IgD-negative memory B cell (primary cell): ENCODE data around the gene OVCA2. TPM values are rescaled to one million over a fixed set of nuclear protein-coding genes. Genes with fewer than 3 reads are reported as not detected.
"Not testable (repeated sequence)": the region's sequence is repeated elsewhere in the genome, so short reads cannot be mapped to it uniquely, and the experiment has no call there.

ENCODE experiments used
- H3K27ac Mint-ChIP-seq, 3 donors: one replicate each; pipeline ENCODE4 v1.8.0; 2020 to 2022; ENCODE audit warnings: mild to moderate bottlenecking in 3 of 3, mixed read lengths in 3 of 3, moderate library complexity in 1 of 3
- H3K27me3 Mint-ChIP-seq: one replicate; pipeline ENCODE4 v1.8.0; 2021; ENCODE audit warnings: mixed read lengths
- H3K36me3 Mint-ChIP-seq: one replicate; pipeline ENCODE4 v1.8.0; 2020; ENCODE audit warnings: mild to moderate bottlenecking, mixed read lengths
- H3K4me1 Mint-ChIP-seq, 3 donors: one replicate each; pipeline ENCODE4 v1.8.0; 2020 to 2022; ENCODE audit warnings: mixed read lengths in 3 of 3, mild to moderate bottlenecking in 1 of 3
- H3K4me3 Mint-ChIP-seq, 4 donors: one replicate each; pipeline ENCODE4 v1.8.0; 2020 to 2022; ENCODE audit warnings: mild to moderate bottlenecking in 4 of 4, mixed read lengths in 4 of 4, moderate library complexity in 3 of 4
- H3K9me3 Mint-ChIP-seq, 3 donors: one replicate each; pipeline ENCODE4 v1.8.0; 2020 to 2021; ENCODE audit warnings: mixed read lengths in 3 of 3, mild to moderate bottlenecking in 1 of 3
- polyA plus RNA-seq: library from polyadenylated mRNA; unstranded; fragments of 300-500 nt; fragmentation: Illumina TruSeq; gene quantifications from one replicate; pipeline ENCODE4 v1.2.3, GENCODE V29; 2021

Gene OVCA2
- polyA plus RNA-seq, 1 donor from 2014 or later: 62.5 TPM

DNA sequence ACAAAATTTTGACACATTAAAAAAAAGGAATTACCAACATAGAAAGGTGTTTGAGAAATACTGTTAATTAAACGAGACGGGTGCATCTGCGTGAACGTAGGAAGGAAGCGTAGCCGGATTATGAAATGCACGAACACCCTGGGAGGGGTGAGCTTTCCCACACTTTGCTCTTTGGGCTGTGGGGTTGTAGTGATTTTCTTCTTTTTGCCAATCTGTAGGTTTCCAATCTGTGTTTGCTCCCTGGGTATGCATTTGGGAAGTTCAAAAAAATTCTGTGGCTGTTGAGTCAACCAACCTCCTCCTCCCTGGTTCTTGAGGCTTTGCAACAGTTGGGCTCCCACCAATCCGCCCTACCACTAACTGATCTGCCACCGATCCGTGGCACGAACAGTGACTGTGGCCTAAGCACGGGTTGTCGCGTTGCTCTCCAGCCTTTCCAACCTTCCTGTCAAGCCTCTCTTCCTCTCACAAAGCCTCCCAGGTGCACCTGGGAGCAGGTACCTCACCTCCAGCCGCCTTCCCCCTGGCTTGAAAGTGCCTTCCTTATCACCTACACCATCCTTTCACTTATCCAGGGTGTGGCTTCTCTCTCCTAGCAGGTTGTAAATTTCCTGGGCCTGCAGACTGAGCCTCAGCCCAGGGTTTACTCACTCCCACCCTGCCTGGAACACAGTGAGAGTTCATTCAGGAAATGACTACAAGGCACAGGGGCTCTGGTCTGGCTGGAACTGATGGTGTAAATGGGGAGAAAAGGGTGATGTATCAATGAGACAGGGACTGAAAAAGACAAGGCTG, 33.3 kb upstream of the OVCA2 start:
- Mint-ChIP-seq H3K36me3 (peaks cover 2% of the 10 kb centered on the region), H3K4me3 (no peak overlapping the region), H3K27me3 (peaks cover 18% of the 10 kb centered on the region), H3K4me1 (peaks cover 0 to 2% (median 0%) of the 10 kb centered on the region in 3 donors), H3K27ac (peak overlapping the region in 1 of 3 donors; percentile 48), H3K9me3 (peaks cover 0 to 1% (median 0%) of the 10 kb centered on the region in 3 donors)

DNA sequence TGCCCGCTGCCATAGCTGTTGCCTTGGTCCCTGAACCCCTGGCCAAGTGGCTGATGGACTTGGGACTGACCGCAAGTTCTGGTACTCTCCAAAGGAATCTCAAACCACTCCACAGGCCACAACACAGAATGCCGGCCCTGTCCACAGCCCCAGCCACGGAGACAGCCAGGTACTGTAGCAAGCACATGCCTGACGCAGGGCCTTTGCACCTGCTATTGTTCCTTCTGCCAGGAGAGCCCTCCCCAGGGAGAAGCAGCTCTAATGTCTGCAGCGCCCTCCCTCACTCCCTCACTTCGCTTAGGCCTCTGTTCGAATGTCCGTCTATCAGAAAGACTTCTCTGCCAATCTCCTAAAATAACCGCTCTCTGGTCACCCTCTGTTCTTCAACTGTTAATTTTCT, 32.1 kb upstream of the OVCA2 start:
- H3K27ac Mint-ChIP-seq: no peak overlapping the region
- H3K27me3 Mint-ChIP-seq: peaks cover 22% of the 10 kb centered on the region
- no peak overlapping the region for H3K4me3 Mint-ChIP-seq
- peaks cover 0 to 1% (median 0%) of the 10 kb centered on the region in 3 donors for H3K9me3 Mint-ChIP-seq
- H3K36me3 Mint-ChIP-seq: peaks cover 2% of the 10 kb centered on the region
- peaks cover 0 to 2% (median 0%) of the 10 kb centered on the region in 3 donors for H3K4me1 Mint-ChIP-seq

DNA sequence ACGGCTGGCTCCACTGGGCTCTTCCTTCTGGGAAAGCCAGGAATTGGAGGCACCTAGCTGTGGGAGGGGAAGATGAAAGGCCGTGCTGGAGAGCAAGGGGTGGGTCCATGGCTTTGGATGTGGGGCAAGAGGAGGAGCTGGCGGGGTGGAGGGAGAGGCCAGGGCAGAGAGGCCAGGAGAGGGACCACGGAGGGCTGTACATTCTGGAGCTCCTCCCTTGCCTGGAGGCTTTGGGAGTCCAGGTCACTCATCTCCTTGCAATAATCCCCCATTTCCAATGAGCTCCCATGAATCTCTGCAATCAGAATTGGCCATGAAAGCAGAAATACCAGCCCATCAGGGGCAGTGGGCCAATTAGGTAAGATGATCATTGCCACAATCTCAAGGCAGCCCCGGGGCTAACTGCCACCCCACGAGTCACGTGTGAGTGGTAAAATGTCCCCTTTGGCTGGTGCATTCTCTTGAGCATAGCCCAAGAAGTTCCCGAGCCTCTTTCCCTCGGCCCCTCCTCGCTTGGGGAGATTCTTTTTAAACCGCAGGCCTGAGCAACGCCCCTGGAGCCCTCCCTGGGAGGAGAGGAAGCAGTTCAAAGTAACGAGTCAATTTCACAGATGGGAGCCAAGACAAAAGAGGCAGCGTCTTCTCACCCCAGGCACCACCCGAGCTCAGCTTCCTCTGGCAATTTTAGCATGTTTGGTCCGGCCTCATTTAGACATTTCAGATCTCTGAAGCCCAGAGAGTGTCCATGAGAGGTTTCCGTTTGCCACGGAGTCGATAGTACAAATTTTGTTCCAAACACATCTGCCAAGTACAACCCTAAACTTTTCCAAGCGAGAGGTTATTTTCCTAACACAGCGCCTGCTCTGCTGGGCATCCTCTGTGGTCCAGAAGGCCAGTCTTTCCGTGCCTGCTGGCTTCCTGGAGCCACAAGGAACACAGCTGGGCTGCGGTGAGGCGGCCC, 30.1 kb upstream of the OVCA2 start:
- H3K4me1 Mint-ChIP-seq: peaks cover 0 to 2% (median 0%) of the 10 kb centered on the region in 3 donors
- H3K4me3 Mint-ChIP-seq: no peak overlapping the region
- H3K27ac Mint-ChIP-seq: peak overlapping the region in 1 of 3 donors; percentile 43
- peaks cover 2% of the 10 kb centered on the region for H3K36me3 Mint-ChIP-seq
- peaks cover 0 to 1% (median 0%) of the 10 kb centered on the region in 3 donors for H3K9me3 Mint-ChIP-seq
- peaks cover 25% of the 10 kb centered on the region for H3K27me3 Mint-ChIP-seq

DNA sequence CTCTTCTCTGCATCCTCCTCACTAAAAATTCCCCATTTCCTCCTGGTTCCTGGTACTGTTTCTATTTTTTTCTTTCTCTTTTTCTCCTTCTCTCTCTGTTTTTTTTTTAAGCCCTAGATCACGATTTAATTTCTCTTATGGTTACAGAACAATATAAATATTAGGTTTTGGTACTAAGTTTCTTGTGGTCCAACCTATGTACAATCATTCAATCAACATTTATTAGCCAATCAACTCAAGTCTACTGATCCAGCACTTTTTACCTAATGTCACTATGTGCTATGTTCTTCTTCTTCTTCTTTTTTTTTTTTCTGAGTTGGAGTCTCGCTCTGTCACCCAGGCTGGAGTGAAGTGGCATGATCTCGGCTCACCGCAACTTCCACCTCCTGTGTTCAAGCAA, 29.3 kb upstream of the OVCA2 start:
- Mint-ChIP-seq H3K36me3 (peaks cover 2% of the 10 kb centered on the region), H3K4me3 (no peak overlapping the region), H3K27ac (peak overlapping the region in 2 of 3 donors; percentile 46 to 93), H3K4me1 (peaks cover 0 to 2% (median 0%) of the 10 kb centered on the region in 3 donors), H3K9me3 (peaks cover 0 to 1% (median 0%) of the 10 kb centered on the region in 3 donors), H3K27me3 (peaks cover 25% of the 10 kb centered on the region)

DNA sequence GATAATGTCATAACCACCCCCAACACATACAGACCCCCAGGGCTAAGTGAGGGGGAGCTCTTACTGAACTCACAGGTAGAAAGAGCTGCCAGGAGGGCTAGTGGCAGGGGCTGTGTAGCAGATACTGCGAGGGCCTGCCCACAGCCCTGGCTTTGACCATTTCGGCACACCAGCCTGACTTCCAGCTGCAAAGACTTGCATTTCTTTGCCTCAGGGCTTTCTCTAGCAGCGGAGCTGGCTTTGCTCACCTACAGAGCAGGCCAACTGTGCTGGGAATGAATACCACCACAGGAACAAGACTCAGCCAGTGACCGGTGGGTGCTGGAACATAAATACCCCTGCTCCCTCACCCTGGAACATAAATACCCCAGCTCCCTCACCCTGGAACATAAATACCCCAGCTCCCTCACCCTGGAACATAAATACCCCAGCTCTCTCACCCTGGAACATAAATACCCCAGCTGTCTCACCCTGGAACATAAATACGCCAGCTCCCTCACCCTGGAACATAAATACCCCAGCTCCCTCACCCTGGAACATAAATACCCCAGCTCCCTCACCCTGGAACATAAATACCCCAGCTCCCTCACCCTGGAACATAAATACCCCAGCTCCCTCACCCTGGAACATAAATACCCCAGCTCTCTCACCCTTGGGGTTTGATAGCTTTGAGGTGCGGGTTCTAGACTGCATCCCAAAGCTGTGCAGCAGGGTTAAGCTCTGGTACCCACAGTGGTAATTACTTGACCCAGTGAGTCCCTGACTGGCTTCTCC, 28.4 kb upstream of the OVCA2 start:
- Mint-ChIP-seq H3K27me3 (peaks cover 27% of the 10 kb centered on the region), H3K27ac (peak overlapping the region in 2 of 3 donors; percentile 46 to 93)
- not testable (repeated sequence) for H3K9me3 Mint-ChIP-seq, H3K4me1 Mint-ChIP-seq, H3K4me3 Mint-ChIP-seq, H3K36me3 Mint-ChIP-seq

DNA sequence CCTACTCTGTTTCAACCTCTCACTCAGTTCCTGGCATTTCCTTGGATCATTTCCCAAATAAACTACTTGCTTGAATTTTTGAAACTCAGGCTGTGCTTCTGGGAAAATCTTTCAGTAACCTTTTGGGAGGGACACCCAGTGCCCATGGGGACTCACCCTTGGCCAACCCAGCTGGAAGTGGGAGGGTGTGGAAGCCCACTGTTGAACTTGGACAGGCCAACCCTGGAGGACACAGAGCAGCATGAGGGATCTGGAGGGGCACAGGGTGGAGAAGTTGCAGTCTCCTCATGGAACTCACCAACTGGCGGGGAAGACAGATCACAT, 27.9 kb upstream of the OVCA2 start:
- Mint-ChIP-seq H3K9me3 (peaks cover 0 to 1% (median 0%) of the 10 kb centered on the region in 3 donors), H3K27ac (no peak overlapping the region), H3K4me3 (no peak overlapping the region), H3K4me1 (peaks cover 0 to 5% (median 3%) of the 10 kb centered on the region in 3 donors), H3K36me3 (peaks cover 2% of the 10 kb centered on the region), H3K27me3 (peaks cover 29% of the 10 kb centered on the region)

DNA sequence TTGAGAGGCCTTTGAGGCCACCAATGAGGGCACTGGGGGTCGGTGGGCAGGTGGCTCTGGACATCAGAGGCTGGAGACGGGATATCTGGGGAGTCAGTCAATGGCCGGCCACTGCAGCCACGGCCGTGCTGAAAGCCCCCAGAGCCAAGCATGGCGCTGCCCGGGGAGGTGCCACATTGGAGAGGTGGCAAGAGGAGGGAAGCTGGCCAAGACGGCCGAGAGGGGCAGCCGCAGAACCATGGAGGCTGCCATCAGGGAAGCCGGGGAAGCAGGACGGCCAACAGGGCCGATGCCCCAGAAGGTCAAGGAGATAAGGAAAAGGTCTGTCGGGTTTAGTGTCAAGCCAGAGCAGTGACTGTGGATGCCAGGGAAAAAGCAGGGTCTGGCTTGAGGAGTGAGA, 26.5 kb upstream of the OVCA2 start:
- peaks cover 32% of the 10 kb centered on the region for H3K27me3 Mint-ChIP-seq
- peaks cover 2% of the 10 kb centered on the region for H3K36me3 Mint-ChIP-seq
- peak overlapping the region in 1 of 3 donors; percentile 59 for H3K27ac Mint-ChIP-seq
- H3K4me1 Mint-ChIP-seq: peaks cover 0 to 5% (median 3%) of the 10 kb centered on the region in 3 donors
- H3K4me3 Mint-ChIP-seq: no peak overlapping the region
- H3K9me3 Mint-ChIP-seq: peaks cover 0 to 1% (median 0%) of the 10 kb centered on the region in 3 donors

DNA sequence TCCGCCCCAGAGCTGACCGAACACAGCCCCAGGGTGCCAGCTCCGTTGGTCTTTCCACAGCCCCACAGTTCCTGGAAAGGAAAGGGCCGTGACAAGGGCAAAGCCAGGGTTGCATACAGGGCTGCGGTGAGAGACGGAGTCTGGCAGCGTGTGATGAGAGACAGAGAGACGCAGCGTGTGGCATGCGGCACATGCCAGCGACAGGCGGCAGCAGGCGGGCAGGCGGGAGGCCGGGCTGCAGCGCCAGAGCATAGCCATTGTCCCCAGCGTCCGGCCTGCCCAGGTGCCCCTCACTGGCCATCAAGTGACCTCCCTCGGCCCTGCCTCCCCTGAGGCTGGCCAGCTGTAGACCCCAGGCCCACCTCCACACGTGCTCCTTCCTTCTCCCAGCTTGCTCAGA, 25.3 kb upstream of the OVCA2 start:
- H3K4me3 Mint-ChIP-seq: no peak overlapping the region
- H3K9me3 Mint-ChIP-seq: peaks cover 0 to 1% (median 0%) of the 10 kb centered on the region in 3 donors
- peaks cover 2% of the 10 kb centered on the region for H3K36me3 Mint-ChIP-seq
- peaks cover 29% of the 10 kb centered on the region for H3K27me3 Mint-ChIP-seq
- no peak overlapping the region for H3K27ac Mint-ChIP-seq
- peaks cover 3 to 5% (median 5%) of the 10 kb centered on the region in 3 donors for H3K4me1 Mint-ChIP-seq

DNA sequence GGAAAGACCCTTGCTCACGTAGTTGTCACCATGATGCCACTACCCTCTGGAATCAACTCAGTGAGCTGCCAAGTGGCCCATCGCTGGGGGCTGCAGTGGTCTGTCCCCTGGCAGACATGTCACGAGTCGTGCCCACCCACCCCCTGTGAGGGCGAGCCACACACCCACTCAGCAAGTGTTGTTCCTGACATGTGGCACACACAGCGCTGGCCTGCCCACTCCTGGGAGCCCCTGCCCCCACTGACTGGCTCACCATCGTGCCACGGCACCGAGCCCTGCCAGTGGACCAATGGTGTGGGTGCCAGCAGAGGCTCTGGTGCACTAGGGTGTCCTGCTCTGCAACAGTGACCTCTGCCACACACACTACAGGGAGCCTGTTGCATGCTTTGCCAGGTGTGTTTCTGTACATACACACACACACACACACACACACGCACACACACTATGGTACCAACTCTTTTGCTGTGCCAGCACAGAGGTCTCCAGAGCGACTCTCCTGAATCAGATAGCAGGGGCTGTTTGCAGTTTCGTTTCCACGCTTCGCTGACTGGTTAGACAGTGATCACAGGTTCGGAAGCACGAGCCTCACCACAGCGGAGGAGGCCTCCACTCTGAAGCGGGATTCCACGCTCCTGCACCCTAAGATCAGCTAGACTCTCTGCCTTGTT, 24.4 kb upstream of the OVCA2 start:
- Mint-ChIP-seq H3K4me3 (peak overlapping the region in 1 of 4 donors; percentile 72), H3K27ac (peak overlapping the region in 1 of 3 donors; percentile 79), H3K9me3 (peaks cover 0 to 1% (median 0%) of the 10 kb centered on the region in 3 donors), H3K36me3 (peaks cover 1% of the 10 kb centered on the region), H3K4me1 (peaks cover 4 to 6% (median 5%) of the 10 kb centered on the region in 3 donors), H3K27me3 (peaks cover 24% of the 10 kb centered on the region)

DNA sequence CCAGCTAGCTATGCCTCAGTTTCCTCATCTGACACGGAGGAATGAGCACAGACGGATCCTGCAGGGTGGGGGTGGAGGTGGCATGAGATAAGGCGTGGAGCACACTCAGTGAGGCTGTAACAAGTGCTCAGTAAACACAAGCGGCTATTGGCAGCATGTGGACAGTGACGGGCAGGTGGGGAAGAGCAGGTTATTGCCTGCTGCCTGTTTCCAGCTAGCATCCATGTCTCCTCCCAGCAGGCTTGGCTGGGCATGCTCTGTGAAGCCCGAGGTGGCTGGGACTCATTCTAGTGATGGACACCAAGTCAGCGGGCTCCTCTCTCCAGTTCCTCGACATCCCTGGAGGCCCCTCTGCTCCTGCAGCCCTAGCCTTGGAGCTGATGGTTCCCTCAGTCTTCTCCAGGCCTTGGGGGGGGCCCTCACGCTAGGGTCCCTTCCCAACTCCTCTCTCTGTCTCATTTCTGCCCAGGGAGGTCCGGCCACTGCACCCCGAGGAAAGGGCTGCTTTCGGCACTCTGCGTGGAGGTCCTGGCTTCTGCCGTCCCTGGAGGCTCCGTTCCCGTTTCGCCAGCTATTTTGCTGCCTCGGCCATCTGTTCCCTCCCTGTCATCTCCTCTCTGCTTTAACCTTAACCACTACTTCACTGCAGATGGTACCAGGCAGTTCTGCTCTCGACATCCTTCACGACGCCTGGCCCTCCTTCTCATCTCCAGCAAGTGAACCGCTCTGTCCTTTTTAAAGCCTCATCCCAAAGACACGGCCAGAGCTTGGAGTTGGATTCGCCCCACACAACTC, 22.9 kb upstream of the OVCA2 start:
- Mint-ChIP-seq H3K4me3 (no peak overlapping the region), H3K4me1 (peaks cover 3 to 13% (median 12%) of the 10 kb centered on the region in 3 donors), H3K27me3 (peaks cover 23% of the 10 kb centered on the region), H3K27ac (peak overlapping the region in 1 of 3 donors; percentile 82), H3K9me3 (no peaks in the 10 kb centered on the region), H3K36me3 (no peaks in the 10 kb centered on the region)

DNA sequence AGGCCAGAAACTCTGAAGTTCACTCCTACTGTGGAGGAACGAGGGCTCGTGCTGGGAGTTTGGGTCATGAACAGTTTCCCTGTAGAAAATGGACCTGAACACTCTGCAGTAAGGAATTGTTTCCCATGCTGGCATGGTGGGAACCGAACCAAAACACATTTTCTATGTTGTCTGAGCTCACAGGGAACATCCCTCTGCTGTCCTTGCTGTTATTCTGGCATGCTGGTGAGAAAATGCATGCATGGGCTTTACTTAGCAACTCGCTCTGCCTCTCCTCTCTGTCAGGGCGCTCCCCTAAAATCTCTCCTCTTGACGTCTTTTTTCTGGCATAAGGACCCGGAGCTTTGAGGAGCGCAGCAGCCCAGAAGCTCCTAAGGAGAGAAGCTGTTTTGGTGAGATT, 22.1 kb upstream of the OVCA2 start:
- Mint-ChIP-seq H3K4me1 (peaks cover 3 to 13% (median 12%) of the 10 kb centered on the region in 3 donors), H3K27me3 (peaks cover 22% of the 10 kb centered on the region), H3K36me3 (no peaks in the 10 kb centered on the region), H3K27ac (peak overlapping the region in 1 of 3 donors; percentile 82), H3K9me3 (no peaks in the 10 kb centered on the region), H3K4me3 (no peak overlapping the region)

DNA sequence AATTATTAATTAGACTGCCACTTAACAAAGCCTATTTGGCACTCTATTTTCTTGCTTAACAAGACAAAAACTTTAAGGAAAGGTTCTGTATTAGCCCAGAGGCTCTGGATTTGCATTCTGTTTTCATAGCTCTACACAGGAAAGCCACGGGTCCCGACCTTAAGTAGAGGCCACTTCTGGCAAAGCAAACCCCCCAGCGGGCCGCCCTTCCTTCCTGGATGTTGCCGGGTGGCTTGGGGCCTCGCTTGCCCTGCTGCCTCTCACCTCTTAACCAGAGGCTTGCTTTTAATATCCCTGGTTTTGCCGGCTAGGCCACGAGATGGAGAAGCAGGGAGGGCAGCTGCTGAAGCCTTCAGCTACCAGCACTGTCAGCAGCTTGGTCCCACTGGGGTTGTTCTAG, 21.1 kb upstream of the OVCA2 start:
- Mint-ChIP-seq H3K27me3 (peaks cover 21% of the 10 kb centered on the region), H3K27ac (no peak overlapping the region), H3K9me3 (no peaks in the 10 kb centered on the region), H3K4me1 (peaks cover 6 to 13% (median 12%) of the 10 kb centered on the region in 3 donors), H3K36me3 (no peaks in the 10 kb centered on the region), H3K4me3 (no peak overlapping the region)

DNA sequence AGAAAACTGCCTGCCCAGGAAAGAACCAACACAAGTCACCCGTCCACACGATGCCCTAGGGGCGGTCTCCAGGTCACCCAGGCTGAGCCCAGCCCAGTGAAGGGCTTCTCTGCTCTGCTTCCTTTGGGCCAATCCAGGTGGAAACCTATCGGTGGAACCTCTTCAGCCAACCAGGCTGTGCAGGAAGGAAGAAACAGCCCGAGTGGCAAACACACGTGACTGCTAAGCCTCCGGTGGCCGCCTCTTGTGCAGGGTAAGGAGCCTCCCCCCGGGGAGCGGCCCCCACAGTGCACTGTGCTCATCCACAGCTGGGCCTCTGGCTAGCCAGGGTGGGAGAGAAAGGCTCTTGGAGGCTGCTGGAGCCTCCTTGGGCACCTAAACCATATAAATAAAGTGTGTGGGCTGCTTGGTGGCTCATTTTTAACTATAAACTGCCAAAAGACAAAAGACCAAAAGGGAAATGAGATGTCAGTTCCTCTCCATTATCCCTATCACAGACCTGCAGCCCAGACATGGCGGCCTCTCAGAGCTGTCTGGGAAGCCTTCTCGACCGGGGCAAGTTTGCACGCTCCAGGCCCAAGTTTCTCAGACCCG, 19.1 kb upstream of the OVCA2 start:
- H3K4me1 Mint-ChIP-seq: peaks cover 6 to 18% (median 15%) of the 10 kb centered on the region in 3 donors
- peaks cover 34% of the 10 kb centered on the region for H3K27me3 Mint-ChIP-seq
- H3K27ac Mint-ChIP-seq: no peak overlapping the region
- peak overlapping the region; percentile 41 to 69 (median 48) for H3K4me3 Mint-ChIP-seq
- H3K9me3 Mint-ChIP-seq: no peaks in the 10 kb centered on the region
- no peaks in the 10 kb centered on the region for H3K36me3 Mint-ChIP-seq
